HTR-8/SVneo (cell line): ENCODE data around the gene ING4.
"Not testable (repeated sequence)": the region's sequence is repeated elsewhere in the genome, so short reads cannot be mapped to it uniquely, and the experiment has no call there.

Experiments
- DNase-seq: peaks from one replicate; pipeline ENCODE4 v3.0.0; 2011; ENCODE audit warnings: low spot score, mixed read lengths; ENCODE audit not compliant: insufficient read length
- FAIRE-seq: peaks from 2 replicates; lab custom pipeline; 2011; peaks lifted over from hg19 to GRCh38; lab: Jason Lieb, UNC

Gene ING4

GRCh38 chr12:6662906-6663742 lies at the start of gene ING4:
Gene ING4, minus strand, starts transcription at chr12:6663119. Its CDS starts 18 bp downstream, at chr12:6663101.
- peak; percentile 100 for DNase-seq

GRCh38 chr12:6708960-6709394 lies 46.1 kb upstream of the ING4 start:
- FAIRE-seq (no peak), DNase-seq (no peak)

More at GRCh38 chr12:6662906-6663742, at the start of gene ING4:
- peak; percentile 98 for FAIRE-seq

- not testable (repeated sequence) for FAIRE-seq, DNase-seq
Measured at GRCh38 chr12:6708351-6708750, 45.4 kb upstream of the ING4 start.

- FAIRE-seq = peak; percentile 89
Measured at GRCh38 chr12:6703631-6704030, 40.7 kb upstream of the ING4 start.

GRCh38 chr12:6701078-6701768 lies 38.3 kb upstream of the ING4 start:
- DNase-seq = no peak
- FAIRE-seq = peak; percentile 69

More at GRCh38 chr12:6703631-6704030, 40.7 kb upstream of the ING4 start:
- no peak for DNase-seq

GRCh38 chr12:6700646-6701051 lies 37.7 kb upstream of the ING4 start, which contains the start of gene PIANP:
Gene PIANP, minus strand, starts transcription at chr12:6700815. Its CDS starts 2,754 bp downstream, at chr12:6698061.
- FAIRE-seq (peak; percentile 90), DNase-seq (peak; percentile 67)

GRCh38 chr12:6699989-6700645 lies 37.2 kb upstream of the ING4 start:
- DNase-seq (peak; percentile 42), FAIRE-seq (peak; percentile 81)

- DNase-seq (no peak), FAIRE-seq (no peak)
Measured at GRCh38 chr12:6699259-6699988, 36.5 kb upstream of the ING4 start.

- peak; percentile 42 for FAIRE-seq
- no peak for DNase-seq
Measured at GRCh38 chr12:6698352-6699046, 35.6 kb upstream of the ING4 start.

GRCh38 chr12:6697584-6698351 lies 34.8 kb upstream of the ING4 start:
- FAIRE-seq = peak; percentile 64
- peak; percentile 88 for DNase-seq

GRCh38 chr12:6696690-6697583 lies 34.0 kb upstream of the ING4 start:
- no peak for DNase-seq
- FAIRE-seq = no peak

GRCh38 chr12:6695313-6696045 lies 32.6 kb upstream of the ING4 start:
- FAIRE-seq (no peak), DNase-seq (no peak)

GRCh38 chr12:6694701-6695100 lies 31.8 kb upstream of the ING4 start:
- DNase-seq (no peak), FAIRE-seq (peak; percentile 82)

GRCh38 chr12:6693832-6694355 lies 31.0 kb upstream of the ING4 start:
- FAIRE-seq (no peak), DNase-seq (no peak)

- no peak for DNase-seq
- no peak for FAIRE-seq
Measured at GRCh38 chr12:6692888-6693287, 30.0 kb upstream of the ING4 start.

GRCh38 chr12:6691473-6691872 lies 28.6 kb upstream of the ING4 start:
- no peak for DNase-seq
- no peak for FAIRE-seq
